BLaER1 treated with 17β-estradiol and CSF1 and Interleukin-3, amounts not matched to agents 10 nM and 100 nM (cell line): ENCODE measurements around the gene MRPL48.

Experiments
- H3K27ac ChIP-seq, 11 experiments: shearing (Covaris generic); formaldehyde crosslinking; 2 replicates each; pipeline ENCODE4 v1.8.1; 2022
- H3K27me3 ChIP-seq, 11 experiments: shearing (Covaris generic); formaldehyde crosslinking; 2 replicates each; pipeline ENCODE4 v1.8.1; 2022
- H3K36me3 ChIP-seq, 11 experiments: shearing (Covaris generic); formaldehyde crosslinking; 2 replicates each; pipeline ENCODE4 v1.8.1; 2022
- H3K4me1 ChIP-seq, 10 experiments: shearing (Covaris generic); formaldehyde crosslinking; 2 replicates each; pipeline ENCODE4 v1.8.1; 2022
- H3K4me2 ChIP-seq, 11 experiments: shearing (Covaris generic); formaldehyde crosslinking; 2 replicates each; pipeline ENCODE4 v1.8.1; 2022
- H3K4me3 ChIP-seq, 10 experiments: shearing (Covaris generic); formaldehyde crosslinking; 2 replicates each; pipeline ENCODE4 v1.8.1; 2022
- H3K9ac ChIP-seq, 11 experiments: shearing (Covaris generic); formaldehyde crosslinking; 2 replicates each; pipeline ENCODE4 v1.8.1; 2022
- H3K9me3 ChIP-seq, 11 experiments: shearing (Covaris generic); formaldehyde crosslinking; replicated peaks in 1 of 11; 2 replicates each; pipeline ENCODE4 v1.8.1; 2022
- H4K20me1 ChIP-seq, 11 experiments: shearing (Covaris generic); formaldehyde crosslinking; 2 replicates each; pipeline ENCODE4 v1.8.1; 2022
- Cebpa-rat ChIP-seq, 11 experiments: shearing (Covaris generic); IDR thresholded peaks; 2 replicates each; pipeline ENCODE4 v1.8.1; 2022

MRPL48 gene

GRCh38 chr11:73833067-73833466 lies 45.4 kb downstream of the MRPL48 start:
- no peak overlapping the region for H3K9ac ChIP-seq
- H3K9me3 ChIP-seq: no peaks in the 10 kb centered on the region
- TF ChIP-seq Cebpa-rat (IDR thresholded peaks at IDR 0.05): no peak
- peaks cover 0 to 15% (median 10%) of the 10 kb centered on the region in 10 experiments; a peak in 11 of 20 replicates for H3K4me1 ChIP-seq
- H3K27me3 ChIP-seq: no peaks in the 10 kb centered on the region
- H3K4me3 ChIP-seq: no peak overlapping the region
- H4K20me1 ChIP-seq: no peaks in the 10 kb centered on the region
- no peak overlapping the region for H3K4me2 ChIP-seq
- no peak overlapping the region for H3K27ac ChIP-seq
- H3K36me3 ChIP-seq: peaks cover 33 to 95% (median 65%) of the 10 kb centered on the region in 11 experiments

GRCh38 chr11:73838443-73839122 lies 50.9 kb downstream of the MRPL48 start:
- Histone ChIP-seq H4K20me1 (no peaks in the 10 kb centered on the region), H3K27me3 (no peaks in the 10 kb centered on the region), H3K9me3 (no peaks in the 10 kb centered on the region), H3K4me3 (no peak overlapping the region), H3K27ac (no peak overlapping the region), H3K9ac (no peak overlapping the region), H3K36me3 (peaks cover 23 to 69% (median 50%) of the 10 kb centered on the region in 11 experiments), H3K4me1 (peaks cover 0 to 15% (median 10%) of the 10 kb centered on the region in 10 experiments; a peak in 11 of 20 replicates), H3K4me2 (no peak overlapping the region)
- TF ChIP-seq Cebpa-rat (IDR thresholded peaks at IDR 0.05): no peak

- no peaks in the 10 kb centered on the region for H3K27me3 ChIP-seq
- H3K9ac ChIP-seq: no peak overlapping the region
- H3K27ac ChIP-seq: no peak overlapping the region
- no peak for TF ChIP-seq Cebpa-rat (IDR thresholded peaks at IDR 0.05)
- peaks cover 0 to 10% (median 6%) of the 10 kb centered on the region in 10 experiments; a peak in 11 of 20 replicates for H3K4me1 ChIP-seq
- H3K9me3 ChIP-seq: no peaks in the 10 kb centered on the region
- H3K4me3 ChIP-seq: no peak overlapping the region
- H3K4me2 ChIP-seq: no peak overlapping the region
- peaks cover 28 to 69% (median 51%) of the 10 kb centered on the region in 11 experiments for H3K36me3 ChIP-seq
- no peaks in the 10 kb centered on the region; a peak in 1 of 22 replicates for H4K20me1 ChIP-seq
These were observed 51.4 kb downstream of the MRPL48 start for GRCh38 chr11:73839123-73839457.

GRCh38 chr11:73851046-73851764 lies 63.5 kb downstream of the MRPL48 start:
- no peak for TF ChIP-seq Cebpa-rat (IDR thresholded peaks at IDR 0.05)
- Histone ChIP-seq H3K27ac (no peak overlapping the region), H3K4me3 (no peak overlapping the region), H3K9ac (no peak overlapping the region), H3K36me3 (peaks cover 4 to 72% (median 44%) of the 10 kb centered on the region in 11 experiments), H3K4me1 (peaks cover 13 to 26% (median 19%) of the 10 kb centered on the region in 10 experiments), H3K27me3 (no peaks in the 10 kb centered on the region), H3K9me3 (no peaks in the 10 kb centered on the region), H4K20me1 (no peaks in the 10 kb centered on the region), H3K4me2 (peak overlapping the region in 2 of 11 experiments; percentile 9 to 35; a peak in 3 of 22 replicates)

- Histone ChIP-seq H3K4me3 (no peak overlapping the region), H3K4me2 (peak overlapping the region in 1 of 11 experiments; percentile 35; a peak in 2 of 22 replicates), H3K9ac (no peak overlapping the region), H3K36me3 (peaks cover 4 to 63% (median 36%) of the 10 kb centered on the region in 11 experiments; a peak in 21 of 22 replicates), H3K4me1 (peaks cover 9 to 21% (median 14%) of the 10 kb centered on the region in 10 experiments), H3K9me3 (no peaks in the 10 kb centered on the region), H3K27me3 (no peaks in the 10 kb centered on the region), H3K27ac (no peak overlapping the region), H4K20me1 (no peaks in the 10 kb centered on the region)
- TF ChIP-seq Cebpa-rat (IDR thresholded peaks at IDR 0.05): no peak
These were observed 64.4 kb downstream of the MRPL48 start for GRCh38 chr11:73852049-73852448.

- Histone ChIP-seq H3K4me1 (peaks cover 0 to 13% (median 7%) of the 10 kb centered on the region in 10 experiments; a peak in 8 of 20 replicates), H3K27ac (no peak overlapping the region), H3K4me3 (no peak overlapping the region), H3K9me3 (no peaks in the 10 kb centered on the region), H3K4me2 (no peak overlapping the region), H4K20me1 (no peaks in the 10 kb centered on the region), H3K27me3 (no peaks in the 10 kb centered on the region), H3K36me3 (peaks cover 4 to 65% (median 35%) of the 10 kb centered on the region in 11 experiments; a peak in 21 of 22 replicates), H3K9ac (no peak overlapping the region)
- no peak for TF ChIP-seq Cebpa-rat (IDR thresholded peaks at IDR 0.05)
These were observed 67.0 kb downstream of the MRPL48 start for GRCh38 chr11:73854680-73855079.

GRCh38 chr11:73856031-73856567 lies 68.4 kb downstream of the MRPL48 start:
- Histone ChIP-seq H3K4me1 (peaks cover 0 to 10% (median 5%) of the 10 kb centered on the region in 10 experiments; a peak in 8 of 20 replicates), H3K4me2 (no peak overlapping the region), H3K9me3 (no peaks in the 10 kb centered on the region), H3K9ac (no peak overlapping the region), H3K36me3 (peaks cover 13 to 65% (median 41%) of the 10 kb centered on the region in 11 experiments), H4K20me1 (no peaks in the 10 kb centered on the region), H3K27ac (no peak overlapping the region), H3K27me3 (no peaks in the 10 kb centered on the region), H3K4me3 (no peak overlapping the region)
- no peak for TF ChIP-seq Cebpa-rat (IDR thresholded peaks at IDR 0.05)

- no peak overlapping the region for H3K4me2 ChIP-seq
- H3K36me3 ChIP-seq: peaks cover 39 to 85% (median 65%) of the 10 kb centered on the region in 11 experiments
- H3K9ac ChIP-seq: no peak overlapping the region
- TF ChIP-seq Cebpa-rat (IDR thresholded peaks at IDR 0.05): no peak
- no peaks in the 10 kb centered on the region for H4K20me1 ChIP-seq
- H3K4me3 ChIP-seq: no peak overlapping the region
- no peaks in the 10 kb centered on the region for H3K4me1 ChIP-seq
- no peak overlapping the region for H3K27ac ChIP-seq
- no peaks in the 10 kb centered on the region for H3K9me3 ChIP-seq
- H3K27me3 ChIP-seq: no peaks in the 10 kb centered on the region
These were observed 72.0 kb downstream of the MRPL48 start for GRCh38 chr11:73859671-73860070.

GRCh38 chr11:73860202-73860601 lies 72.5 kb downstream of the MRPL48 start:
- no peak overlapping the region for H3K4me2 ChIP-seq
- H3K4me1 ChIP-seq: no peaks in the 10 kb centered on the region
- no peaks in the 10 kb centered on the region for H4K20me1 ChIP-seq
- no peaks in the 10 kb centered on the region for H3K27me3 ChIP-seq
- H3K36me3 ChIP-seq: peaks cover 37 to 85% (median 65%) of the 10 kb centered on the region in 11 experiments
- H3K9ac ChIP-seq: no peak overlapping the region
- TF ChIP-seq Cebpa-rat (IDR thresholded peaks at IDR 0.05): no peak
- H3K4me3 ChIP-seq: no peak overlapping the region
- H3K9me3 ChIP-seq: no peaks in the 10 kb centered on the region
- no peak overlapping the region for H3K27ac ChIP-seq
